Esophagus muscularis mucosa (tissue), 4 donors: ENCODE results near the gene NELFA. TPM values are rescaled to one million over a fixed set of nuclear protein-coding genes. Genes with fewer than 3 reads are reported as not detected.

Experiments
- DNase-seq: peaks from one replicate; pipeline ENCODE4 v3.0.0-alpha.2; 2017; ENCODE audit errors: extremely low spot score
- H3K27ac ChIP-seq, 4 donors: fragments of 200-600 bp; sonication (generic); replicated peaks in 1 of 4; 1 replicate in 3 of 4; 2 replicates in 1 of 4; pipeline ENCODE4 v1.5.1; 2016 to 2019; ENCODE audit warnings: mild to moderate bottlenecking in 1 of 4
- H3K27me3 ChIP-seq, 4 donors: fragments of 200-600 bp; sonication (generic); one replicate each; pipeline versions ENCODE4 v1.5.1 to v1.6.0; 2016 to 2019
- H3K36me3 ChIP-seq, 4 donors: fragments of 200-600 bp; sonication (generic); one replicate each; pipeline ENCODE4 v1.5.1; 2016 to 2019
- H3K4me1 ChIP-seq, 4 donors: fragments of 200-600 bp; sonication (generic); one replicate each; pipeline ENCODE4 v1.5.1; 2016 to 2019
- H3K4me3 ChIP-seq, 4 donors: fragments of 200-600 bp; sonication (generic); 1 replicate in 2 of 4; 2 replicates in 2 of 4; pipeline ENCODE4 v1.5.1; 2016 to 2019; ENCODE audit warnings: mild to moderate bottlenecking in 4 of 4, moderate library complexity in 1 of 4
- H3K9me3 ChIP-seq, 4 donors: fragments of 200-600 bp; sonication (generic); 1 replicate in 3 of 4; 2 replicates in 1 of 4; pipeline ENCODE4 v1.5.1; 2016 to 2019
- CTCF ChIP-seq, 3 experiments: fragments of 200-600 bp in 2 of 3; fragments of 450-650 bp in 1 of 3; sonication (generic) in 2 of 3; IDR thresholded peaks; one replicate each; pipeline ENCODE4 v1.5.1; 2017 to 2019; ENCODE audit warnings: antibody characterized with exemption in 3 of 3, mild to moderate bottlenecking in 2 of 3, moderate library complexity in 1 of 3
- EP300 ChIP-seq: sonication (generic); formaldehyde crosslinking; IDR thresholded peaks from one replicate; pipeline ENCODE4 v1.6.1; 2017; ENCODE audit warnings: antibody characterized with exemption
- POLR2A ChIP-seq: fragments of 450-650 bp; IDR thresholded peaks from one replicate; pipeline ENCODE4 v1.6.1; 2017; ENCODE audit warnings: antibody characterized with exemption, moderate library complexity, mild to moderate bottlenecking, low read depth
- POLR2AphosphoS5 ChIP-seq, 2 donors: sonication (generic); formaldehyde crosslinking; IDR thresholded peaks; one replicate each; pipeline ENCODE4 v1.6.1; 2017; ENCODE audit warnings: antibody characterized with exemption in 2 of 2
- WGBS: methylation state at CpG from one replicate; pipeline ENCODE4 v1.1.5; 2018; 5-methylcytosine and 5-hydroxymethylcytosine counted together
- intact Hi-C: fragments of 100-400 bp; cut with DNase I; formaldehyde crosslinking; loops from one replicate; pipeline ENCODE4 v1.15.1; 2023
- total RNA-seq, 4 donors: library from RNA; depleted of rRNA; stranded (reverse); fragments of >200 nt; gene quantifications; one replicate each; pipeline versions ENCODE4 v1.1.0 to v1.2.1, GENCODE V29; 2016

NELFA gene
- total RNA-seq, 4 donors from 2014 or later = 15.4 to 23.7 (median 18.7) TPM

GRCh38 chr4:2043396-2044118, 34.8 kb upstream of the NELFA start:
- H3K4me3 ChIP-seq = no peak overlapping the region
- 94% methylated on average over 9 of the region's 18 CpGs for WGBS
- peaks cover 4 to 96% (median 32%) of the 10 kb centered on the region in 4 donors for H3K27me3 ChIP-seq
- H3K36me3 ChIP-seq = no peaks in the 10 kb centered on the region
- DNase-seq = no peak
- intact Hi-C loops = no loop called here
- no peaks in the 10 kb centered on the region for H3K9me3 ChIP-seq
- peaks cover 13 to 34% (median 30%) of the 10 kb centered on the region in 4 donors for H3K4me1 ChIP-seq
- H3K27ac ChIP-seq = no peak overlapping the region
- no peak for TF ChIP-seq POLR2A
- no peak for TF ChIP-seq CTCF (IDR thresholded peaks at IDR 0.05)
- no peak for TF ChIP-seq POLR2AphosphoS5 (IDR thresholded peaks at IDR 0.05)
- TF ChIP-seq EP300 = no peak

- no peak for DNase-seq
- Histone ChIP-seq H3K9me3 (no peaks in the 10 kb centered on the region), H3K4me3 (peak overlapping the region in 3 of 4 donors; percentile 65 to 77 (median 65)), H3K36me3 (no peaks in the 10 kb centered on the region), H3K27me3 (peaks cover 4 to 90% (median 32%) of the 10 kb centered on the region in 4 donors), H3K4me1 (peaks cover 13 to 34% (median 30%) of the 10 kb centered on the region in 4 donors), H3K27ac (no peak overlapping the region)
- 91% methylated on average over 5 of the region's 8 CpGs for WGBS
- intact Hi-C loops = no loop called here
- TF ChIP-seq POLR2A = no peak
- no peak for TF ChIP-seq CTCF (IDR thresholded peaks at IDR 0.05)
- TF ChIP-seq EP300 = no peak
- TF ChIP-seq POLR2AphosphoS5 (IDR thresholded peaks at IDR 0.05) = no peak
These were observed 34.2 kb upstream of the NELFA start for GRCh38 chr4:2042947-2043395.

GRCh38 chr4:2042204-2042946, 33.6 kb upstream of the NELFA start:
- no peak for DNase-seq
- Histone ChIP-seq H3K36me3 (no peaks in the 10 kb centered on the region), H3K4me3 (peak overlapping the region; percentile 65 to 77 (median 70)), H3K27ac (no peak overlapping the region), H3K4me1 (peaks cover 13 to 34% (median 30%) of the 10 kb centered on the region in 4 donors), H3K27me3 (peaks cover 4 to 84% (median 30%) of the 10 kb centered on the region in 4 donors), H3K9me3 (no peaks in the 10 kb centered on the region)
- intact Hi-C loops = no loop called here
- WGBS = 0% methylated on average over 12 of the region's 80 CpGs
- TF ChIP-seq POLR2A (no peak), POLR2AphosphoS5 (IDR thresholded peaks at IDR 0.05) (no peak), CTCF (IDR thresholded peaks at IDR 0.05) (no peak), EP300 (no peak)

GRCh38 chr4:2041239-2042130, 32.7 kb upstream of the NELFA start:
- no peak for DNase-seq
- H3K36me3 ChIP-seq = no peaks in the 10 kb centered on the region
- H3K4me3 ChIP-seq = peak overlapping the region; percentile 65 to 77 (median 70)
- no peak overlapping the region for H3K27ac ChIP-seq
- intact Hi-C loops = no loop called here
- no peaks in the 10 kb centered on the region for H3K9me3 ChIP-seq
- 4% methylated on average over 20 of the region's 94 CpGs for WGBS
- peaks cover 4 to 81% (median 27%) of the 10 kb centered on the region in 4 donors for H3K27me3 ChIP-seq
- H3K4me1 ChIP-seq = peaks cover 13 to 30% (median 27%) of the 10 kb centered on the region in 4 donors
- TF ChIP-seq EP300 = no peak
- no peak for TF ChIP-seq POLR2AphosphoS5 (IDR thresholded peaks at IDR 0.05)
- TF ChIP-seq CTCF (IDR thresholded peaks at IDR 0.05) = no peak
- TF ChIP-seq POLR2A = no peak
